Femur (tissue), 1 donor: ENCODE results near the gene NELL1.

Experiments
- DNase-seq: peaks from one replicate; pipeline ENCODE4 v3.0.0-alpha.2; 2017

The NELL1 gene

DNA sequence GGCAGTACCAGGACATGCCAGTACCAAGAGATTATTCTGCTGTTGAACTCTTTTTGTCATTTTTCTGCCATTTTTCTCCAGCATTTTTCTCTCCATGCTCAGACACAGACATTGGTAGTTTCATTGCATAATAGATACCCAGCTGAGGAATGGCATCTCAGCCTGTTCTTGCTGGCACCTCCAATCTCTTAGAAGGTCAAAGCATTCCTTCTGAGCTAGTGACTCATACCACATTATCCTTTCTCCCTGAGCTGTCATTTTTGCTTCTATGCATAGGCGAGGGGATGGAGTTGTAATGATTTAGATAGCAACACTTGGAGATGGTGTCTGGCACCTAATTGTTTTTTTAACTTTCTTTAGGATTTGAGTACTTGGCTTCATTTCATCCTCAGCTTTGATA is 321.1 kb downstream of the NELL1 start:
- no peak for DNase-seq

DNA sequence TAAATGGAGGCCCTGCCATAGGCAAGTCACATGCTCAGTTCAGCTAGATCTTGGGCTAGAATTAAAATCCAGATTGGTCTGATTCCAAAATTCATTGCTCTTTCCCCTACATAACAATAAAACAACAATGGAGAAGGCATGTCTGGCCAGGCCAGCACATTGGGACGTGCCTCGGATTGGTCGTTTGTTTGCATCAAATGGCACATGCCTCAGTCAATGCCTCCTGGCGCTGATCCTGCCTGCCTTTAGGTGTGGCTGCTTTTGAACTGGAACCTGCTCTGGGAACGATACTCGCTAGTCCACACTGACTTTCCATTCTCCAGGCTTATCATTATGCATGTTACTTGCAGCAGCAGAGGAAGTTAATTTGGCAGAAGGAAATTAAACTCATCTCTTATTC is 322.1 kb downstream of the NELL1 start:
- no peak for DNase-seq

DNA sequence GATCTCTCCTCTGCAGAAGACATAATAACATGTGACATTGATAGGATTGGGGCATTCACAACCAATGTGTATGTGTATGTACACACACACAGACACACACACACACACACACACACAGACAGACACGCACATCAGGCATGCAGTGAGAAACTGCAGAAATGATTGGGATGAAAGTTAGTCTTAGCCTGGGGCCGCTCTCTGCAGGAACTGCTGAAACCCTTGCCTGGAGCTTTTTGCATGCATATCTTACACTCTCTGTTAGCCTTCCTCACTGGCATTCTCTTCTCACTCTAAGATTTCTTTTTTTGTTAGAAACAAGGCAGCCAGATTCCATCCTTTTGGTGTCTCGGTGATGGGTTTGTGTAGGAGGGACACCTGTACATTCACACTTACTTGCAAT is 337.9 kb downstream of the NELL1 start:
- no peak for DNase-seq

DNA sequence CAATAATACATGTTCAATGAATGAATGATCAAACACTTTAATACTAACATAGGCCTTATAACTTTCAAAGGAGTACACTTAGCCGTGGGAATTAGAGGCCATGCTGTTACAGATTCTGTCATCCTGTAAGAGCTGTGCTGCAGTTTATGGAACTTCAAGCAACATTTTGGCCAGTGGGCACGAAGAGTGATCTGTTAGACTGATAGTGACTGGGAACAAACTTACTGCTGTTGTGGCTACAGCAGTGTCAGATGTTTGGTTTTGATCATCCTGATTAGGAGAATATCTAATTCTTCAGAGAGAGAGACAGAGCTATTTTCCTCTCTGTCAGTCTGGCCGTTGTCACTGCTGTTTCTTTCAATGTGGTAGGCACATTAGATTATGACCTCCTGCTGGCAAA is 348.9 kb downstream of the NELL1 start:
- DNase-seq = no peak

DNA sequence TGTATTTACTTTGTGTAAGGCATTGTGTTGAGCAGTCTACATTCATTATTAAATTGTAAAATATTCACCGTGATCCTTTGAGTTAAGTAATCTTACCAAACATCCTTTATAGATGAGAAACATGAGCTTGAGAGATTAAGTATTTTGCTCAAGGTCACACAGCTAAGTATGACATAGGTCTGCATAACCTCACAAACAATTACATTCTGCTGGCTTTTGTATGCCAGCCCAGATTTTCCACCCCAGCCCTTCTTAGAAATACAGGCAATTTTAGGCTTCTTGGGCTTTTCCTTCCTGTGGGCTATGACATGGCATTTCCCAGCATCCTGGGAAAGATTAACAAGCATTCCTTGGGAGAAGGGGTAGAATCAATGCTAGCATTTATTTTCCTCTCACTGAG is 357.3 kb downstream of the NELL1 start:
- no peak for DNase-seq

DNA sequence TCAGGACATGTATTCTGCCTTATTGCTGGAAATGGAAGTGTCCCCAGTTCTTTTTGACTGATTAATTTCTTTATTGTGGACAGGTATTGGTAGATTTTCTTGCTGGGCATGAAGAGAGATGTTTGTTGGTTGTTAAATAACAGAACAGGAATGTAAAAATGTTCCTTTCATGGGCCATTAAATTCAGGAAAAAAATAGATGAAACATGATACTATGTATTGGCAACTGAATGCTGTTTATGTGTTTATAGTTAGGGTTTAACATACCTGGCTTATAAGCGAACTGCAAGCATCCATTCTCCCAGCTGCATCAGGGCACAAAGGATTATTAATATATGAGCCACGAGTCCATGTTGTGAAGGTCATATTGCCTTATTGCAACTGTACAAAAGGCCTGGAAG is 368.5 kb downstream of the NELL1 start:
- no peak for DNase-seq

DNA sequence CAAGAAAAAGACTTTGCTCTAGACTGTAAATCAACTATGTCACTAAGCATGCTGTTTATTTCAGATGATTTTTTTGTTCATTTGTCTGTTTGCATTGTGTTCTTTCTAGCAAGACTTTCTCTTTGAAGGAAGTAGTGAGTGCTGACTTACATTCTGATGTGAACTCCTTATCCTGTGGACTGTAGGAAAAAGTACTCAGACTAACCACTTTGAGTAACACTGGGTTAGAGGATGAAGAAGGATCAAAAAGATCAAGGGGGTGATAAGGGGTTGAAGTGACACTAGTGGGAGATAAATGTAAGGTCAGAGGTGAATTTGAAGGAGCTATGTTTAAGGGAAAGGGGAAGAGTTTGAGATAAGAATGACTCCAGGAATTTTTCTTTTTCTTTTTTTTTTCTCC is 369.4 kb downstream of the NELL1 start:
- DNase-seq = no peak

DNA sequence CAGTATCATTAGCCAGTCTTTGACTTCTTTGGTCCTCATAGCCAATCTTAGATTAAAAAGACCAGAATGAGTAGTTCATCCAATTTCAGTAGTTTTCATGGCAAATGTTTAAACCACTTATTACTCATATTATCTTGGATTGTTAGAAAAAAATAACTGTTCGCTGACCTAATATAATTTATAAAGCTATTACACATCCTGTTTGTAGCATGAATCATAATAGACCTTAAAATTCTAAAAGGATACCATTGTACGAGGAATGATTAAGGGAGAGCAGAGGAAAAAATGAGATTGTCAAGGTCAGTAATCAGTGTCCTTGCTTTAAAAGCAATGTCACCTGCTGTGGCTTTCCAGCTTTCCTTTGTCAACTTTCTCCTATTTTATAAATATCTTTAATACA is 371.2 kb downstream of the NELL1 start:
- no peak for DNase-seq

DNA sequence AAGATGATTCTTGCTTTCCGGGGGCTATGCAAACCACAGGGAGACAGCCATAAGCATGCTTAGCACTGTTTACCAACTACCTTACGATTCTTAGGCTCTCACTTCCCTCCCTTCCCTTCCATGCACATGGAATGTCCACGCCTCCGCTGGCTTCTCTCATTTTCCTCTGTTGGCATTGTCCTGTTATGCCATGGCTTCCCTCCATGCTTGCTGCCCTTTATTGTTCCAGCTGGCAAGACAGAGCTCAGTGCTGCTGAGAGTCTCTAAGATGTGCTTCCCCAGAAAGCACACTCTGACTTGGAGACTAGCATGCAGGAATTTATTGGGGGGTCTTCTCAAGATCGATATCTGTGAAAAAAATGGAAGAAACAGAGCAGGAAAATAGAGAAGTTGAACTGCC is 379.2 kb downstream of the NELL1 start:
- no peak for DNase-seq

DNA sequence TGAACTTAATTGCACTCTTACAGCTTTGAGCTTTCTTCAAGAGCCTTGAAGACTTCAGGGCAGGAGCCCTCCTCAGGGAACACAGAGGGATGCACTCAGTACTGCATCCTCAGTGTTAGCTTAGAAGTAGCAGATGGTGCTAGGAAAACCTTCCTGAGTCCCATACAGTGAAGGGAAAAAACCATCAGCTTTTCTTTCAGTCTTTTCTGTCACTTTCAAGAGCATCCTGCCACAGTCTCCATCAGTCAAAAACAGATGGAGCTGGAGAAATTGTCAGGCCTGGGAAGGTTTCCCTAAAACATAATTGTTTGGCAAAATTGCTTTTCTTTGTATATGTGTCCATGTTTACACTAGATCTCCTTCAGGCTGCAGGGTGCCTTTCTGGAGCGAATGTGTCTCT is 384.1 kb downstream of the NELL1 start:
- DNase-seq = no peak

DNA sequence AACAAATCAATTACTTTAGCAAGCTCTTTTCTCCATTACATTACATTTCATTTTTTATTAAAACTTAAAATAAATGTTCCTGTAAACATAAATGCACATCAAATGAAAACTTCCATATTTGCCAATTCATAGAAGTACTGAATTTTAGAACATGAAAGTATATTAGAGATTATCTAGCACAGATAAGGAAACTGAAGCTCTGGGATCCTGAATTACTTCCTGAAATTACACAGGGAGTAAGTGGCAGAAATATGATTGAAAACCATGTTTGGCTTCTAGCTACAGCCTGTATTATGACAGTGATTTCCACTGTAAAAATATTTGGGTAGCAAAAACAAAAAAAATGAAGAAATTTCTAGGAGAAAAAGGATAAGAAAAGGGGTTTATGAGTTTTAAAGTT is 387.3 kb downstream of the NELL1 start:
- DNase-seq = no peak

DNA sequence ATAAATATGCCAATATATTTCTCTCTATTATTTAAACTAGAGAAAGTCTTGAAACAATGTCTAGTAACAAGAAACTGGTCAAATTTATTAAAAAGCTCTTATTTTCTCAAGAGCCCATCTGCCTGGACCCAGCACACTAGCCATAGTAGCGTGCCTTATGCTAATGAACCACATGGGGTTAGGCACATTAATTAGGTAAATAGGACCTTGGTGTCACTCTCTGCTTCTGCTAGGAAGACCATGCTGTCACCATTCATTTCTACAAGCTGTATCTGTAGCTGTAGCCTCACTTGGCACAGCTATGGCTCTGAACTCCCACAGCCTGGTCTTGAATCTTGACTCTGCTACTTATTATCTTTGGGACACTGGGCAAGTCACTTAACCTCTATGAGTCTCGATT is 390.5 kb downstream of the NELL1 start:
- DNase-seq = no peak

DNA sequence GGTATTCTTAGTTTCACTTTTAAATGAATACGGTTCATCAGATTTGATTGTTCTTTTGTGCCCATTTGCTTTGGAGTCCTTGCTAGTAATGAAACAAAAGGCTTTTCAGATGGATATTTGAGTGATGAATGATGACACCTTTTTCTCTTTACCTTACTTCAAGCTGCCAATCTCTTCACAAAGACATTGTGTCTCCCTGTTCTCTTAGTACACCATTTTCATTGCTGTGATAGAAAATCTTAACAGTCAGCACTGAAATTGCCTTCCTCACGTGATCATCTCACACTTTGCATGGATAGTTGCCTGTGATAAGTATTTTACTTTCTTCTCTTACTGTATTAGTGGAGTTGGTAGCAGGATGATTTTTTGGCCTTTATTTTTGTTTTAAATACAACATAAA is 396.6 kb downstream of the NELL1 start:
- no peak for DNase-seq

DNA sequence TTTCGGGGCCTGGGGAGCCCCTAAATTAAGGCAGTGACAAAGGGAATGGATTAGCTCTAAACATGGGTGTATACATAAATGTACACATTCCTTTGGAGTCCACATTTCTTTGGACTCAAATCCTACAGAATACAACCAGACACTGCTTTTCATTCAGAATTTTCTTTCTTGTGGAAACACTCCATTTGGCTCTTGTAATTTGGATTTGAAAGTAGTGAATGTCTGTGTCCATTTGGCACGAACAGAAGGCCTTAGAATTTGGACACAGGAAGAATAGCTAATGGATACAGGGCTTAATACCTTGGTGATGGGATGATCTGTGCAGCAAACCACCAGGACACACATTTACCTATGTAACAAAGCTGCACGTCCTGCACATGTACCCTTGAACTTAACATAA is 399.5 kb downstream of the NELL1 start:
- no peak for DNase-seq

DNA sequence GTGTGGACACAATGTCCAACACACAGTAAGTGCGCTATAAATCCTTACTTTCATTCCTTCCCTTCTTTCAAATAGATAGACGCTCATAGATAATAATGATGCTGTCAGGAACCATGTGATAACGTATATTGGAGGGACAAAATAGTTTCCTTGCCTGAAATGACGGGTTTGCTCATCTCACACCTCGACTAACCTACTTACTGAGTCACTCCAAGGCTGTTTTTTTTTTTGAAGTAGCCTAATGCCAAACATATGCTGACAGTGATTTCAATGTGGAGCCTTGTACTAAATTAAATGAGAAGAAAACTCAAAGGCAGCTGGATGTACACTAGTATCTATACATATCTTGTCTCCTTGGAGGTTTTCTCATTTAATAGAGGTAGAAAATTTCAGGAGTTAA is 400.5 kb downstream of the NELL1 start:
- no peak for DNase-seq

DNA sequence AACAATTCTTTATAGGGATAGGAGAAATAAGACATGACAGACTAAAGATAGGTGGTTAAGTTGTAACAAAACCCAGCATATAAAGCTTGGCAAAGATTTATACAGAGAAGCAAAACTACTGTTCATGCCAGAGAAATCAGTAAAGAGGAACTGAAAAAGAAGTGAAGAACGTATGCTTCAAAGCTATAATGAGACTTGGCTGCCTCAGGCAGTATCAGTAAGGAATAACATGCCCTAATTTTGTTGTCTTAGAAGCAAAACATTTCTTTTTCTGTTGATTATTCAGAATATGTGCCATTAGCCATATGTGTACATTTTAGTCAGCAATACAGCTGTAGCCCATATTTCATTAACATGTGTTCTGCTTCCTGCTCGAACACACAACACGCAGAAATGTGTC is 403.2 kb downstream of the NELL1 start:
- DNase-seq = no peak

DNA sequence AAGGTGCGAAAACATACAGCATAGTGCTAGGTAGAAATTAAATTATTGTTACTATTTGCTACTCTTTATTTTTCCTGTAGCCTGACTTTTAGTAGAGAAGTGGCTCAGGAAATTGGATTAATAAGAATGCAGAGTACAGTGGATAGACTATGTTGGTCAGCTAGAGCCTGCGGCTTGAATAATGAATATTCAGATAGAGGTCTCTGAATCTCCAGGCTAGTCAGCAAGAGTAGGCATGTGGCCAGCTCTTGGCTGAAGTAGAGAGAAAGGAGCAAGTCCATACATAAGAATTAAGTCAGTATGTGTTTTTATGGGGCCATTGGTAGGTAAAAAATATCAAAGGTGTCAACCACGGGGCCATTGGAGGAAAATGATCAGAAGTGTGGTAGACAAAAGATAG is 413.5 kb downstream of the NELL1 start:
- no peak for DNase-seq

DNA sequence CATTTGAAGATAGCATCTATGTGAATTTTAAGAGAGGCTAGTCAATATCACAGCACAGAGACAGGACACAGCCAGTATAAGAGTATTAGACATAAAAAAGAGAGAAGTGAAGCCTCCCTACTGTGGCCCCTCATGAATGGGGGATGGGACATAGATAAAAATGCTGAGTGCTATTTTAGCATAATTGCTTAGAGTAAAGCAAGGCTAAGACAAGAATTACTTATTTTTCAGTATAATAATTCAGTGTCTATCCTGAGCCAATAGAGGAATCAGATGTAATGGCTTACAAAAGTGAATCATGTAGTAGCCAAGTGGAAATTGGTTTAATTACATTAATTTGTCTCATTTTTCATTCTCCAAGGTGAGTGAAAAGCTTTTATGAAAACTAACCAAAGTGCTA is 419.5 kb downstream of the NELL1 start:
- no peak for DNase-seq

DNA sequence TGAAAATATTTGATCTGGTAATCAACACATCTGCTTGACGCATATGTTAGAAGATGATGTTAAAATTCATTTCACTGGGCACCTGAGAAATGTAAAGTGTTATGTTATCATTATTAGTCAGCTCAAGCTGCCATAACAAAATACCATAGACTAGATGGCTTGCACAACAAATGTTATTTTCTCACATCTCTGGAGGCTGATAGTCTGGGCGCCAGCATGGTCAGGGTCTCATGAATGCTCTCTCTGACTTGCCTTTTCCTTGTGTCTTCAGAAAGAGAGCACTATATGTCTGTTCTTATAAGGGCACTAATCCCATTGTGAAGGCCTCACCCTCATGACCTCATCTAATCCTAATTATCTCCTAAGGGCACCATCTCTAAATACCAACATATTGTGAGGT is 435.3 kb downstream of the NELL1 start:
- no peak for DNase-seq

DNA sequence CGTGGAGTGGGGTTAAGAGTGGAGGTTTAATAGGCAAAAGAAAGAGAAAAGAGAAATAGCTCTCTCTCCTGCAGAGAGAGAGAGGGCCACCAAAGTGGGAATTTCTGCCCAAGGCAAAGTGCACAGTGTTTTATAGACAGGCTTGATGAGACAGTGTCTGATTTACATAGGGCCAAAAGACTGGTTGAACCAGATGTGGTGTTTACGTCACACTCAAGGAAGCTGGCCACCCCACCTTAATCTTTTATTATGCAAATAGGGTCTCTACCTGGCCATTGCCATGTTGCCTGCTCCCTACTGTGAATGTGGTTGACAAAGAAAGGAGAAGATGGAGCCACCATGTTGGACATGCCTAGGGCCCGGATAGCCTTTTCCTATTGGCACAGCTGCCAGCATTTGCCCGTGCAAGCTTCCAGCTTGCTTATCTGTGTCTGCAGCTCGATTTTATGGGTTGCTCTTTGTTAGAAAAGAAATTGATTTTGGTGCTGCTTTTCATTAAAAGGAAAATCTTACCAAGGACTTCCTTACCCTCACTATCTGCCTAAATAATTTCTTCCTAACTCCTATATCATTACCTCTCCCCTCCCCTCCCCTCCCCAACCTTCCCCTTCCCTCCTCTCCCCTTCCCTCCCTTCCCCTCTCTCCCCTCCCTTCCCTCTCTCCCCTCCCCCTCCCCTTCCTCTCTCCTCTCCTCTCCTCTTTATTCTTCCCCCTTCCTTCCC is 436.0 kb downstream of the NELL1 start:
- DNase-seq = no peak

DNA sequence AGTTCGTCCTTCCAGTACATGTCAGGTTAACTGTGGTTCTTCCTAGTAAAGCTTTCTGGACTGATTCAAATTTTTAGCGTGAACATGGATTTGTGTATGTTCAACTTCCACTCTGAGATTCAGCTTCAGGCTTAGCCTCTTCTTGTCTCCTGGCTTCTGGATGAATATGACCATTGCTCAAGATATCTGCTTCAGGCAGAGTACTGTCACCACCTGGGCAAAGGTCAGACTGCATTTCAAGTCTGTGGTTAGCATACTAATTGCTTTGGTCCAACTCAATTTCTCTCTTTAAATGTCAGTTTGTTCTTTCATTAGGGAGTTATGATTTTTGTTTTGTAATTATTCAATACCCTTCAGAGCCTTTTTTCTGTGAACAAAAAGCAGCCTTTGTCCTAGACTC is 440.0 kb downstream of the NELL1 start:
- no peak for DNase-seq

DNA sequence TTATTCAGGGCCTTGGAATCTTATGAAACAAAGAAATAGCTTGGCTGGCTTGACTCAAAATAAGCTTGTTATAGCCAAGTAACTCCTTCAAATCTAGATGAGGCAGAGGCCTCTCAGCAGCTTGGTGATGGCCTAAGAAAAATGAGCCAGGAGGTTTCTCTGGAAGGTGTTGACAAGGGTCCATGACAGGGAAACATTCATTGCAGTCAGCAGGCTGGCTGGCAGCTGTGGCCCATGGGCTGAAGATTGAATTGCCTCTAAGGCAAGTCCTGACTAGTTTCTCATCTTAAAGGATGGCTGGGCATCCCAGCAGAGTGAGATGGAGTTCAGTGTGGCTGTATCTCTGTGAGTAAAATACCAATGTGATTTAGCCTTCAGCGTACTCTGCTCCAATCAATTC is 441.0 kb downstream of the NELL1 start:
- DNase-seq = no peak

DNA sequence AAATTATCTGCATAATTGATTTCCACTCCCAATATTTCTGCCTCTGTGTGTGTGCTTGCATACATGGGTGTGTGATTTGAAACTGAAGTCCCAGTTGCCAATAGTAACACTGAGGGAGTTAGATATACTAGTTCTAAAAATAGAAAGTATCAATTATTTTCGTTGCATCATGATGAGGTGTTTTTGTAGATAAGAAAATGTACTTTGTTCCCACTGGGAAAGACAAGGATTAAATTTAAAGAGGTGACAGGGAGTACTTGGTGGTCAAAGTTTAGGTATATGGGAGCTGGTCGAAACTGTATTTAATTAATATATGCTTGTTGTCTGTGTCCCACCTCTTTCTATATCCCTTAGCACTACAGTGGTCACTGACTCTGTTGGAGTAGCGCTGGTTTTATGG is 444.5 kb downstream of the NELL1 start:
- DNase-seq = no peak

DNA sequence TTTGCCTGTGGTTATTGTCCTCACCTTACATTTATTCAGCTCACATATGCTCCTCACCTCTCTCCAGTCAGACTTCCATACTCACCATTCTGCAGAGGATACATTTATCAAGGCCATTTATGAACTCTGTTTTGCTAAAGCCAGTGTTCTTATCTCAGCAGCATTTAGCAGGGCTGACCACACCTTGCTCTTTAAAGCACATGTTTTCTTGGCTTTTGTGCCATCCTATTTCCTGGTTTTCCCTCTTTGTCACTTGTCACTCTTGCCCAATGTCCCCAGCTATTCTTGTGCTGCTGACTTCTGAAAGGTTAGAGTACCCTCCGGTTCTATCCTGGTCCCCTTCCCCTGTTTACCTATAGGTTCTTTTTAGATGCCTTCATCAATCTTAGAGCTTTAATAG is 446.6 kb downstream of the NELL1 start:
- DNase-seq = no peak

DNA sequence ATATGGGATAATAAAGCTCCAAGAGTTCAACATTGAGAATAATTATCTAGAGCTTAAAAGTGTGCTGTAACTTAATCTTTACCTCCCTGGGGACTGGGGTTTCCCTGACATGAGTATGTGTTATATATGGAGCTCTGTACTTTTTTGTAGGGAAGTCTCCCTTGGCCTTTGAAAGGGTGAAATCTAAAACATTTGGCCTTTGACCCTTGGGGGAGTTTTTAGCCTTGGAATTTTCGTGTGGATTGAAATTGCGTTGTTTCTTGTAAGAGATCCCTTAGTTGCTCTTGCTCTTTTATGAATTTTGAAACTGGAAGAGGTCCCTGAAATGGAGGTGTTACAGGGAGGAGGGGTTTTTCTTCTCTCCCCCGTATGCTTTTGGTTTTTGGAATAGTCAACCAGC is 450.0 kb downstream of the NELL1 start:
- no peak for DNase-seq

DNA sequence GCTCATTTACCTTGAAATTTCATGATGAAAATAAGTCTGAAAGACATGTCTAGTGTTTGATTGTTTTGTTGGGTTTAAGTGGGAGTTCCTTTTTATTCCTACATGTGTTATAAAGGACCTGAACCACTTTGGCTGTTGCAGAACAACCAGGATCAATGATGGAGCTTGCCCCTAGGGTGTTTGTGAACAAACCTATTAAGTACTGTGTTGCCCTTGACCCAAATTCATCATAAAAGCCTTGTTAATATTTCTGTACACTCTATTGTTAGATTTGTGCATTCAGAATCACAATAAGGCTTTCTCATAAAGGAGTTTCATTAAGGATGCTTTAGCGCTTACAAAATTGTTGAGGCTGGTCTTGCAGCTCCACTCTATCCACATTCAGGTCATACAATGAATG is 452.6 kb downstream of the NELL1 start:
- no peak for DNase-seq
